ENCODE measurements around the gene MTHFD2. TPM values are rescaled to one million over a fixed set of nuclear protein-coding genes. Genes with fewer than 3 reads are reported as not detected.

The MTHFD2 gene
- polyA plus RNA-seq, 1 of the 3 experiments (the other 2 are of a cell fraction), result 68.6 TPM

GRCh38 chr2:74194799-74195198 is 3.6 kb upstream of the MTHFD2 start (continued):
- TF ChIP-seq GATA2 (CRISPR knock-in tag; IDR thresholded peaks at IDR 0.05), result no peak

- Histone ChIP-seq H3K4me3 (ENCODE audit: low read depth in 2 of 2, low read length in 1 of 2) (no peak overlapping the region), H2AFZ (ENCODE audit: low read depth) (no peak overlapping the region), H3K9me2 (no peaks in the 10 kb centered on the region), H3K79me2 (ENCODE audit: insufficient read depth) (peaks cover 30% of the 10 kb centered on the region), H3K36me3 (replicated peaks in 1 of 2; ENCODE audit: control insufficient read depth in 1 of 2, insufficient read depth in 2 of 2, low read length in 1 of 2) (peaks cover 0 to 3% of the 10 kb centered on the region in 2 experiments), H3F3A (replicated peaks; ENCODE audit: insufficient read depth) (peaks cover 4% of the 10 kb centered on the region), H3K27me3 (ENCODE audit: insufficient read depth) (no peaks in the 10 kb centered on the region), H3K4me1 (ENCODE audit: control insufficient read depth in 1 of 2, insufficient read depth in 2 of 2, low read depth in 1 of 2, low read length in 1 of 2) (peaks cover 5 to 18% of the 10 kb centered on the region in 2 experiments; a peak in 3 of 4 replicates), H3K9me3 (no peaks in the 10 kb centered on the region), H3K27ac (ENCODE audit: low read depth in 2 of 2, low read length in 1 of 2) (no peak overlapping the region), H4K20me1 (ENCODE audit: insufficient read depth) (peaks cover 29% of the 10 kb centered on the region), H3K9ac (no peak overlapping the region), H3K4me2 (no peak overlapping the region)
- DNase-seq, result no peak
- POLR2A ChIA-PET, result interaction anchor here (0.9 kb wide), 1 partner anchor 19 kb away, joined by 3 read pairs; the partner anchor contains the start of gene MOB1A
- CTCF ChIA-PET, result interaction anchor here (0.7 to 1.6 kb wide), 3 partner anchors 45 to 48 kb away, joined by 3 to 6 read pairs (median 3); no protein-coding TSS in a partner anchor
- TF ChIP-seq NRF1 (IDR thresholded peaks at IDR 0.05; ENCODE audit: low read depth, low read length), result no peak
- TF ChIP-seq IRF3 (IDR thresholded peaks at IDR 0.05; ENCODE audit: low read depth, low read length), result no peak
- no peak for TF ChIP-seq RAD21 (IDR thresholded peaks at IDR 0.05; ENCODE audit: low read length)
- no peak for TF ChIP-seq EZH2phosphoT487 (IDR thresholded peaks at IDR 0.05; ENCODE audit: borderline replicate concordance, low read depth)
- no peak for TF ChIP-seq EP300 (IDR thresholded peaks at IDR 0.05; ENCODE audit: borderline replicate concordance in 1 of 2, low read depth in 1 of 2, low read length in 1 of 2)
- no peak for TF ChIP-seq RFX5 (IDR thresholded peaks at IDR 0.05; ENCODE audit: low read length)
- no peak for TF ChIP-seq TCF12 (IDR thresholded peaks at IDR 0.05)
- no peak for TF ChIP-seq PBX3 (IDR thresholded peaks at IDR 0.05)
- no peak for TF ChIP-seq RXRA (IDR thresholded peaks at IDR 0.05; ENCODE audit: borderline replicate concordance, low read depth)
- TF ChIP-seq JUND (IDR thresholded peaks at IDR 0.05), result no peak
- no peak for TF ChIP-seq REST (IDR thresholded peaks at IDR 0.05; ENCODE audit: low read depth, low read length)
- TF ChIP-seq TEAD4 (IDR thresholded peaks at IDR 0.05; ENCODE audit: borderline replicate concordance, insufficient read depth), result no peak
- TF ChIP-seq CHD2 (IDR thresholded peaks at IDR 0.05; ENCODE audit: low read length, partially characterized antibody), result no peak
- no peak for TF ChIP-seq FOXJ3 (CRISPR knock-in tag; IDR thresholded peaks at IDR 0.05)
- TF ChIP-seq TAF1 (IDR thresholded peaks at IDR 0.05; ENCODE audit: borderline replicate concordance, low read depth, low read length), result no peak
- no peak for TF ChIP-seq USF2 (IDR thresholded peaks at IDR 0.05; ENCODE audit: borderline replicate concordance, low read depth, low read length)
- WGBS (ENCODE audit: low lambda C conversion rate), result 77% methylated on average over 4 of the region's 4 CpGs
Observed at GRCh38 chr2:74197049-74197448, 1.4 kb upstream of the MTHFD2 start.
